A549 (cell line): Measurements from ENCODE around the gene MGST2. TPM values are rescaled to one million over a fixed set of nuclear protein-coding genes. Genes with fewer than 3 reads are reported as not detected.

Experiments
- ATAC-seq, 2 experiments: fragments of 200-7000 bp in 1 of 2; fragments of >200 bp in 1 of 2; cut with Nextera tagmentation in 1 of 2; cut with Tn5 transposase in 1 of 2; 3 replicates each; pipeline versions ENCODE4 v1.8.0 to v1.9.1; 2018 to 2020; ENCODE audit warnings: mild to moderate bottlenecking in 1 of 2, moderate library complexity in 1 of 2
- CTCF ChIA-PET: fragments of 300-600 bp; sonication (Branson Sonifier 250); formaldehyde crosslinking; extraction: SDS; loops from one replicate; lab custom pipeline; 2021; ENCODE audit warnings: antibody characterized with exemption, inconsistent platforms; lab: Yijun Ruan, JAX
- POLR2A ChIA-PET: fragments of 350-600 bp; formaldehyde crosslinking; extraction: SDS; loops from one replicate; lab custom pipeline; 2021; ENCODE audit warnings: antibody characterized with exemption, inconsistent platforms; lab: Yijun Ruan, JAX
- DNase-seq, 2 experiments: peaks; one replicate each; pipeline versions ENCODE4 v3.0.0 to v3.0.0-alpha.2; 2011 to 2016; ENCODE audit warnings: low read depth in 1 of 2, low spot score in 1 of 2
- FAIRE-seq: peaks from 2 replicates; lab custom pipeline; 2011; peaks lifted over from hg19 to GRCh38; lab: Jason Lieb, UNC
- H3K27ac ChIP-seq, 2 experiments: fragments of >200 bp; sonication (Bioruptor Twin); formaldehyde crosslinking; 3 replicates each; pipeline ENCODE4 v1.5.1; 2016 to 2017
- H3K4me1 ChIP-seq: fragments of >200 bp; sonication (Bioruptor Twin); formaldehyde crosslinking; 3 replicates; pipeline ENCODE4 v1.6.1; 2016
- H3K4me2 ChIP-seq: fragments of >200 bp; sonication (Bioruptor Twin); formaldehyde crosslinking; 3 replicates; pipeline ENCODE4 v1.6.1; 2016
- H3K4me3 ChIP-seq: fragments of >200 bp; sonication (Bioruptor Twin); formaldehyde crosslinking; 3 replicates; pipeline ENCODE4 v1.5.1; 2016
- H3K9me3 ChIP-seq: fragments of >200 bp; sonication (Bioruptor Twin); formaldehyde crosslinking; 3 replicates; pipeline ENCODE4 v1.6.1; 2016
- ATOH8 ChIP-seq: fragments of 250-450 bp; sonication (Bioruptor Pico); IDR thresholded peaks from 2 replicates; pipeline ENCODE4 v1.5.0; 2020; ENCODE audit warnings: low read depth, mild to moderate bottlenecking, moderate library complexity
- BCL3 ChIP-seq: fragments of >200 bp; sonication (Bioruptor Twin); formaldehyde crosslinking; IDR thresholded peaks from 3 replicates; pipeline ENCODE4 v1.6.1; 2016
- CTCF ChIP-seq: fragments of >200 bp; sonication (Bioruptor Twin); formaldehyde crosslinking; IDR thresholded peaks from 3 replicates; pipeline ENCODE4 v1.5.1; 2016
- EP300 ChIP-seq, 2 experiments: fragments of >200 bp; sonication (Bioruptor Twin); formaldehyde crosslinking; IDR thresholded peaks; 2 replicates in 1 of 2; 3 replicates in 1 of 2; pipeline ENCODE4 v1.6.1; 2016 to 2017
- HDAC2 ChIP-seq: fragments of 200-600 bp; sonication (generic); IDR thresholded peaks from 2 replicates; pipeline ENCODE4 v1.6.1; 2016
- HOXA7 ChIP-seq: fragments of 250-450 bp; sonication (Bioruptor Pico); IDR thresholded peaks from 2 replicates; pipeline ENCODE4 v1.5.0; 2020; ENCODE audit warnings: mild to moderate bottlenecking, moderate library complexity
- MAZ ChIP-seq: fragments of 150-350 bp; IDR thresholded peaks from 2 replicates; pipeline ENCODE4 v1.6.1; 2014; ENCODE audit warnings: antibody characterized with exemption, low read depth, low read length, borderline replicate concordance
- MYC ChIP-seq: IDR thresholded peaks from 2 replicates; pipeline ENCODE4 v1.6.1; 2012; ENCODE audit warnings: mild to moderate bottlenecking, inconsistent platforms, low read length, improper control_type of control experiment, borderline replicate concordance
- PHF8 ChIP-seq: fragments of 200-600 bp; sonication (generic); IDR thresholded peaks from 2 replicates; pipeline ENCODE4 v1.6.1; 2016; ENCODE audit warnings: low read depth, mild to moderate bottlenecking, antibody characterized with exemption, moderate library complexity, borderline replicate concordance
- POLR2AphosphoS2 ChIP-seq: conservative IDR thresholded peaks from 2 replicates; pipeline ENCODE4 v1.6.1; 2012; ENCODE audit warnings: low read length, improper control_type of control experiment, inconsistent platforms
- RAD21 ChIP-seq, 2 experiments: fragments of >200 bp in 1 of 2; sonication (Bioruptor Twin) in 1 of 2; formaldehyde crosslinking in 1 of 2; IDR thresholded peaks in 1 of 2; conservative IDR thresholded peaks in 1 of 2; 2 replicates in 1 of 2; 3 replicates in 1 of 2; pipeline ENCODE4 v1.6.1; 2012 to 2018; ENCODE audit warnings: inconsistent platforms in 1 of 2
- RARB ChIP-seq: fragments of 250-450 bp; sonication (Bioruptor Pico); IDR thresholded peaks from 2 replicates; pipeline ENCODE4 v1.8.0; 2021; ENCODE audit warnings: mild to moderate bottlenecking, moderate library complexity
- SREBF2 ChIP-seq: fragments of 450-650 bp; IDR thresholded peaks from 2 replicates; pipeline ENCODE4 v1.6.1; 2014; ENCODE audit warnings: mild to moderate bottlenecking, moderate library complexity
- TFCP2L1 ChIP-seq: fragments of 250-450 bp; sonication (Bioruptor Pico); IDR thresholded peaks from 2 replicates; pipeline ENCODE4 v1.5.0; 2021; ENCODE audit warnings: mild to moderate bottlenecking
- TP53 ChIP-seq: fragments of 250-450 bp; sonication (Bioruptor Pico); IDR thresholded peaks from 2 replicates; pipeline ENCODE4 v1.5.0; 2021; ENCODE audit warnings: mild to moderate bottlenecking, moderate library complexity
- USF2 ChIP-seq: fragments of 450-650 bp; IDR thresholded peaks from 2 replicates; pipeline ENCODE4 v1.6.1; 2014; ENCODE audit warnings: antibody characterized with exemption
- ZC3H11A ChIP-seq: fragments of 450-650 bp; IDR thresholded peaks from 2 replicates; pipeline ENCODE4 v1.6.1; 2014; ENCODE audit warnings: antibody characterized with exemption, mild to moderate bottlenecking
- ZSCAN20 ChIP-seq: fragments of 250-450 bp; sonication (Bioruptor Pico); IDR thresholded peaks from 2 replicates; pipeline ENCODE4 v1.8.0; 2022; ENCODE audit warnings: mild to moderate bottlenecking, moderate library complexity
- WGBS: methylation state at CpG from one replicate; pipeline ENCODE4 v1.1.6; 2017; ENCODE audit errors: missing lambda C conversion rate; 5-methylcytosine and 5-hydroxymethylcytosine counted together
- polyA plus RNA-seq, 4 experiments: library from polyadenylated mRNA; depleted of rRNA in 3 of 4; stranded (reverse); fragments of >200 nt; fragmentation: RNase III in 1 of 4; extraction: RNeasy Plus Mini Kit Qiagen cat#74134 plus additional on column Dnase treatment in 1 of 4; gene quantifications; 2 replicates in 3 of 4; 3 replicates in 1 of 4; pipeline ENCODE4 v1.2.3, GENCODE V29; 2011 to 2017
- TF ChIP-seq, protein P1 (sequence below): fragments of 250-450 bp; sonication (Bioruptor Pico); IDR thresholded peaks from 2 replicates; pipeline ENCODE4 v1.5.0; 2021; ENCODE audit warnings: mild to moderate bottlenecking, moderate library complexity, borderline replicate concordance

Gene MGST2
- polyA plus RNA-seq, 2 of the 4 experiments (the other 2 are of a cell fraction): 44.0 to 62.1 TPM

DNA sequence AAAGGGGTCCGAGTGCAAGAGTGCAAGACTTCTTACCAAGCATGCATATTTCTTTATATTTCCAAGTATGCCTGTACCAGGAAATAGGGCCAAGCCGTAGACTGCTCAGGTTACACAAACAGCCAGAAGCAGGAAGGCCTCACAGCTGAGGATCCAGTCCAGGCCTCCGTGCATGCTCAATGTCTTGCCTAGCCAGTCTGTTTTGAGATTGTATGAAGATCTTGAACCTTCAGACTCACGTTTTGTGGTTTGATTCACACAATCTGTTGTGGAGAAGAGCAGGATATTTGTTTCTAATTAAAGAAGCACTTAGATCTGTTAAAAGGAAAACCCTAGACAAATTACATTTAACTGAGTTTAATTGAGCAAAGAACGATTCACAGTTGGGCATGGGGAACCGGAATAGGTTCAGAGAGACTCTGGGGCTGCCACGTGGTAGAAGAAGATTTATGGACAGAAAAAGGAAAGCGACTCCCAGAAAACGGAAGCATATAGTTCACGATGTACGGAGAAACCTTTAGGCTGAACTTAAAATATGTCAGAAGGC is 1.2 kb downstream of the MGST2 start:
- H3K9me3 ChIP-seq: no peaks in the 10 kb centered on the region
- WGBS: 59% methylated on average over 11 of the region's 11 CpGs
- H3K4me1 ChIP-seq: peaks cover 12% of the 10 kb centered on the region
- H3K27ac ChIP-seq: peak overlapping the region; percentile 84 to 96
- TF ChIP-seq MYC: no peak
- TF ChIP-seq POLR2AphosphoS2: no peak
- peak in 1 of 2 experiments; percentile 48 for DNase-seq
- H3K4me2 ChIP-seq: peak overlapping the region; percentile 77
- CTCF ChIA-PET: interaction anchor here (0.9 to 3.5 kb wide), 6 partner anchors 8 to 693 kb away, joined by 3 to 26 read pairs (median 4); no protein-coding TSS in a partner anchor
- H3K4me3 ChIP-seq: peak overlapping the region; percentile 57
- POLR2A ChIA-PET: interaction anchor here (1.4 kb wide), 1 partner anchor 10 kb away, joined by 4 read pairs; no protein-coding TSS in a partner anchor
- peak; percentile 41 to 81; a peak in 4 of 6 replicates for ATAC-seq
- no peak for FAIRE-seq

DNA sequence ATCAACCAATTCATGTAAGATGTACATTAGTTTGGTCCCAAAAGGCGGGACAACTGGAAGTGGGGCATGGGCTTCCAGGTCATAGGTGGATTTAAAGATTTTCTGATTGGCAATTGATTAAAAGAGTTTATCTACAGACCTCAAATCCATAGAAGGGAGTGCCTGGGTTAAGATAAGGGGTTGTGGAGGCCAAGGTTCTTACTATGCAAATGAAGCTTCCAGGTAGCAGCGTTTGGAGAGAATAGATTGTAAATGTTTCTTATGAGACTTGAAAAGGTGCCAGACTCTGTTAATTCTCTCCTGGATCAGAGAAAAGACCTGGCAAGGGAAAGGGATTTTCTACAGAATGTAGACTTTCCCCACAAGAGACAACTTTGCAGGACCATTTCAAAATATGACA is 2.4 kb downstream of the MGST2 start:
- DNase-seq (no peak), FAIRE-seq (no peak), ATAC-seq (no peak)
- no peak overlapping the region for H3K4me3 ChIP-seq
- no peaks in the 10 kb centered on the region for H3K9me3 ChIP-seq
- CTCF ChIA-PET: no interaction called here
- POLR2A ChIA-PET: no interaction called here
- no peak overlapping the region for H3K4me2 ChIP-seq
- TF ChIP-seq HDAC2 (no peak), TFCP2L1 (CRISPR knock-in tag) (no peak), BCL3 (no peak), TP53 (CRISPR knock-in tag) (no peak), ATOH8 (CRISPR knock-in tag) (no peak), EP300 (IDR thresholded peaks at IDR 0.05) (no peak), HOXA7 (CRISPR knock-in tag) (no peak), MAZ (no peak), PHF8 (no peak), RAD21 (conservative IDR thresholded peaks at IDR 0.05 in 1 of 2, IDR thresholded peaks at IDR 0.05 in 1 of 2) (no peak), ZSCAN20 (CRISPR knock-in tag) (no peak), ZC3H11A (no peak), SREBF2 (no peak), USF2 (no peak), CTCF (no peak), RARB (CRISPR knock-in tag) (no peak)
- TF ChIP-seq, protein P1, sequence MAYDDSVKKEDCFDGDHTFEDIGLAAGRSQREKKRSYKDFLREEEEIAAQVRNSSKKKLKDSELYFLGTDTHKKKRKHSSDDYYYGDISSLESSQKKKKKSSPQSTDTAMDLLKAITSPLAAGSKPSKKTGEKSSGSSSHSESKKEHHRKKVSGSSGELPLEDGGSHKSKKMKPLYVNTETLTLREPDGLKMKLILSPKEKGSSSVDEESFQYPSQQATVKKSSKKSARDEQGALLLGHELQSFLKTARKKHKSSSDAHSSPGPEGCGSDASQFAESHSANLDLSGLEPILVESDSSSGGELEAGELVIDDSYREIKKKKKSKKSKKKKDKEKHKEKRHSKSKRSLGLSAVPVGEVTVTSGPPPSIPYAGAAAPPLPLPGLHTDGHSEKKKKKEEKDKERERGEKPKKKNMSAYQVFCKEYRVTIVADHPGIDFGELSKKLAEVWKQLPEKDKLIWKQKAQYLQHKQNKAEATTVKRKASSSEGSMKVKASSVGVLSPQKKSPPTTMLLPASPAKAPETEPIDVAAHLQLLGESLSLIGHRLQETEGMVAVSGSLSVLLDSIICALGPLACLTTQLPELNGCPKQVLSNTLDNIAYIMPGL (CRISPR knock-in tag): no peak
- 91% methylated on average over 2 of the region's 2 CpGs for WGBS
- H3K4me1 ChIP-seq: peaks cover 12% of the 10 kb centered on the region
- H3K27ac ChIP-seq: no peak overlapping the region
